HG02981 (cell line): ENCODE results near the gene PXYLP1.

Source experiments
- ATAC-seq: cut with Tn5 transposase; IDR thresholded peaks from one replicate; pipeline ENCODE4 v1.9.1; 2021; ENCODE audit warnings: mild to moderate bottlenecking, moderate library complexity; ENCODE audit not compliant: unreplicated experiment

The PXYLP1 gene

DNA sequence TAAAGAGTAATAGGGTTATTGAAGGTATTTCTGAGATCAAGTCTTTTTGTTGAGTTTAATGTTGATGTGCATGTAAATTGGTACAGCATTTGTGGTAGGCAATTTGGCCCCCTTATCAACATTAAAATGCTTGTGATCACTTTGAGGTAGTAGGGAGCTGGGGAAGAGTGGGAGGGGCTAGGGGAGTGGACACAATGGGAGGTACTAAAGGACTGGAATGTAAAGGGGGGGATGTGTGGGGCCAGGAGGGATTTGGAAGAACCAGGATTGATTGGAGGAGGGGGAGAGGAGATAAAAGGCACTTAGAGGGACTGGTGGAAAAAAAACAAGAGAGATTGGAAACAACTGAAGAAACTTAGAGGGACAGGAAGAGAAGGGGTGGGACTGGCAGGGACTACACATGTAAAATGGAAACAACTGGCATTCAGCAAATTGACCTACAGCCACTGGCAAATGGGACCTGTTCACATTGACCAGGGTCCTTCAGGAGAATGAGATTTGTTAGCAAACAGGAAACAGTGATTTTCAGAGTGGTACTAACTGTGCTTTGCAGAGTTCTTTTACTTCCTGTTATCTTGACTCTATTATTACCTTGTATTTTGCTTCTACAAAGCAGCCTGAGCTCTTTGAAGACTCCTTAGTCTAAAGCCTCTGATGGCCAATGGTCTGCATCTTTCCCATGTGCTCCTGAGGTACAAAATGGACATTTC, 88.9 kb downstream of the PXYLP1 start:
- no peak for ATAC-seq

- ATAC-seq, result no peak
Measured at GRCh38 chr3:141321109-141321497, 89.5 kb downstream of the PXYLP1 start.

GRCh38 chr3:141323936-141324704, 92.5 kb downstream of the PXYLP1 start:
- ATAC-seq, result no peak

DNA sequence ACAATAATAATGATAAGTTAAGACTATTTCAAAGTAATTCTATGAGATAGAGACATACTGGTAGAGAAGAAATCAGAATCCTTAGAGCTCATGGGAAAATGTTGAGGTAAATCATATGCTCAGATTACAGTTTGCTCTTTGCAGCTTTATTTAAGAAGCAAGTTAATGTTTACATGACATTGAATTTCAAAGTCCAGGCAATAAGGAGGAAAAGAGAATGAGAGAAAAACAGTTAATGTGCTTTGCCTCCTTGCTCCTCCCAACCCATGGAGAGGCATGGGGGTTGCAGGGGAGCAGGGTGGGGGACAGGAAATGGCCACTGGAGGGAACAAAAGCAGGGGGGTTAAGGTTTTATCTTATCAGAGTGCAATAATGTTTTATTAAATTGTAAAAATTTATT, 94.5 kb downstream of the PXYLP1 start:
- no peak for ATAC-seq

- ATAC-seq, result no peak
Measured at GRCh38 chr3:141326626-141327025, 95.0 kb downstream of the PXYLP1 start.

DNA sequence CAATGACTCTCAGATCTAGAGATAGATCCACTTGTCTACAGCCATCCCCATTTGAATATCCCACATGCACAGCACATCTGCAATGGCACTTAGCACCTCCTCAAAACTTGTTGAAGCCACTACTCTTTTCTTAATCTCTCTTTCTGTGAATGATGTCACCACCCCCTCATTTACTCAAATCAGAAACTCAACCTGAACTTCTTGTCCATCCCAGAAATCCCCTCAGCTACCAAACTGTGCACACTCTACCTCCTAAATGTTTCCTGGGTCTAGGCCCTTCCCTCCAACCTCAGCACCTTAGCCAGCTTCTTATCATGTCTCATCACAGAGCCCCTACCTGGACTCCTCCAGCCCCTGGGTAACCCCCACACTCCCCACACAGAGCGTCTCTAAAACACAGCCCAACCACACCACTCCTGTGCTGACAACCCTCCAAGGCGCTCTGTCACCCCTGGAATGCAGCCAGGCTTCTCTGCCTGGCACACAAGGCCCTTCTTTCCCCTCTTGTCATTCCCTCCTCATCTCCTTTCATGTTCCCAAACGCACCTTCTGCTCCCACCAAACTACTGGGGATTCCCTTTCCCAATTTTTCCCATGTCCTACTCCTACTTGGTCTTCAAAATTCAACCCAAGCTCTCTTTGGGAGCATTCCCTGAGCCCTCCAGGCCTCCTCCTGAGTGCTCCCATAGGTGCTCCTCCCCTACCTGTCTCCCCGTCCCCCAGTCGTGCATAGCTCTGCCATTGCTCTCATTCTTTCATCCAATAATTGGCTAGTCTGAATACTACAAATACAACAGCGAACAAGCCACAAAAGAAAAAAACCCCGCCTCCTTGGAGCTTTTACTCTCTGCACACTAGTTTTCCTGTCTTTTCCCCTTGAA, 96.9 kb downstream of the PXYLP1 start:
- peak; percentile 36 for ATAC-seq

- ATAC-seq, result no peak
Measured at GRCh38 chr3:141330235-141330634, 98.6 kb downstream of the PXYLP1 start.

- no peak for ATAC-seq
Measured at GRCh38 chr3:141330718-141331376, 99.2 kb downstream of the PXYLP1 start.

DNA sequence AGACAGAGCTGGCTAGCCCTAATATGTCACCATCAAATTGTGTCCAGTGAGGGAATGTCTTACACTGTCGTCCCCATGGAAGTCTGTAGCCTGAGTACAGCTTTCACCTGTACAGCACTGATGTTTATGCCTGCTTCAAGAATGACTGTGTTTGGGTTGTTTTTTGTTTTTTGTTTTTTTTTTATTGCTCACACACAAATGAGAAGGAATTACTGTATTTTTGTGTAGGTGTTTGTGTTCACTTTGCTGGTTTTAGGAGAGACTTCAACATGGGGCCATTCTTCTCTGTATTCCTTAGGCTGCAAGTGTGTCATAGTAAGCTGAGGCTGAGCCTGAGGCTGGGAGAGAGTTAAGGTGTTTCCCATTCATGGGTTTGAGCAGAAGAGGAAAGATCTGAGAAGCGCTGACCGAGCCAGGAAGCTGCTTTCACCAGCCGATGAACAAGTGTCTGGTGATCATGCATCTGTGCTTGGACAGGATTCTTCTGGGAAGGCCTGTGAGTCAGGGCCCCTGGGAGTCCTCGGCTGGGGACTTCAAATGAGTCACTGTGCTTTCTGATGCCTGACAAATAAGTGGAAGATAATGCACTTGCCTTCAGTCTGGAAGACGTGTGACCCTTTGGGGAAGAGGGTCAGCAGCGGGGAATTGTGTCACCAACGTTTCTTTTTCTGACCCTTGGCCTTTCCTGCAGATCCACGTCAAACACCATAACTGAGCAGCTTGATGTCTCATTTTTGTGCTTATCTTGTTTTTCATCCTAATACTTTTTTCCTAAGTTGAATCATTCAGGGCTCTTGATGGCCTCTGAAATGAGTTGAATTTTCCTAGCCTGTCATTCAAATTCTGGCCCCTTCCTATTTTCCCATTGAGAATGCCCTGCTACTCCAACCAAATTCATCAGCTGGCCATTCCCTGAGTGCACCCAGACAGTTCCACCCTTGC, 100.0 kb downstream of the PXYLP1 start:
- no peak for ATAC-seq

DNA sequence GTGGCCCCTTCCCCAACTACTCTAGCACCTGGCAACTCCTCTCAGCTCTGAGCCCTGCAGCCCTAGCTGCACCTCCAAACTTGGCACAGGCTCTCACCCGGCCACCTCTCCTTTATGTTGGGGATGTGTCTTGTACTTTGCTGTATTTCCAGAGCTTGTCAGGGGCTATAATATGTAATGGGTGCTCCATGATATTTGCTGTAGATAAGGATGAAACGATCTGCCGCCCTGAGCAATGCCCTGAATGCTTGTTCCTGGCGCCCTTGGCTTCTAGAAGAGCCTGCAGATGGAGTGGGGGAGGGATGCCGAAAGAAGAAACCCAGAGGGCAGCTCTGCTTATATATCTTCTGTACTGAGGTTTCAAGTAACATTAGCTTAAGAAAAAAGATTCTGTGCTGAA, 100.8 kb downstream of the PXYLP1 start:
- ATAC-seq, result no peak

DNA sequence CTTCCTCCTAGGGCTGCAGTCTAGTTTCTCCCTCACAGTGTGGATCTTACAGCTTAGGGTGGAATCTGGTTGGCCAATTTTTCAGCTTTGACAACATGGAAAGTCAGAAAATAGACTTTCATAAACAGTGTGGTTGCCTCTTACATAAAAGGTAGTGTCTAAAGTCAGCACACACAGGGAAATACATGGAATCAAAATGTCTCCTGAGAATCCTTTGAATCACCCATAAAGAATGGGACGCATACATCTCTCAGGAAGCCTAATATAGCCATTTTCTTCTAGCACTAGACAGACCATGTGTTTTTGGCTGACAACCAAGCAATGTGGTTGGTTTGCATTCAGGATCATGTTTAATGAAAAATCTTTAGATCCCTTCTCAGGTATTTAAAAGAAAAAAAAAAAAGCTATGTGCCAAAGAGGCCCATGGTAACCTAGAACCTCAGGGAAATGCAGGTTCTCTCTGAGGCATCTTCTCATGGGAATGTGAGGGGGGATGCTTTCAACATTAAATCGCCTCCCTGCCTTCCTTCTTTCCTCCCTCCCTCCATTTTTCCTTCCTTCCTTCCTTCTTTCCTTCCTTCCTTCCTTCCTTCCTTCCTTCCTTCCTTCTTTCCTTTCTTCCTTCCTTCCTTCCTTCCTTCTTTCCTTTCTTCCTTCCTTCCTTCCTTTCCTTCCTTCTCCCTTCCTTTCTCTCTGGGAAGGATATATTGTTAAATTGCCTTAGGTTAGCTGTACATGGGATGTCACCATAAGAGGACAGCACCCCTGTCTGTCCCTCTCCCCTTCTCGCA, 102.4 kb downstream of the PXYLP1 start:
- no peak for ATAC-seq

DNA sequence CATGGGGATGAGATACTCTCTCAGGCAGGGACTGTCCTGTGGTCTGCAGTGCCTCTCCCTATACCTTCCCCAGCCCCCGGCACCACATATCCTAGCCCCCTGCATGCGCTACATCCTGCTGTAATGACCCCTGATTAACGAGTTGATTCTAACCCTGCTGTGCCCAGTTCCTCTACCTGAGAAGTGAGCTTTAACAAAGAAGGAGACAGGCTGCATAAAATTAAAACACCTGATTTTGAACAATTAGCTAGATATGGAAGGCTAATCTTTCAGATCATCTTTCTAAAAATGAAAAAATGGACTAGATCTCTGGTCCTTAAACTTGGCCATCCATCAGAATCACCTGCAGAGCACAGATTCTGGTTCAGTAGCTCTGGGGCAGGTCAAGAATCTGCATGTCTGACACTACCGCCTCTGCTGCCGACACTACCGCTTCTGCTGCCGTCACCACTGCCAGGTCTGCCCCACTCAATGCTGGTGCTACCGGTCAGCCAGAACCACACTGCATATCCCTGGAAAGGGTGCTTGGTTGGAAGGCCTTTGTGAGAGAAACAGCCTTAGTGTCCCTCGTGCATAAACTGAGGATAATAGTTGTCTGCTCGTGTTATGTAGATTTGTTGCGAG, 103.1 kb downstream of the PXYLP1 start:
- ATAC-seq, result no peak

DNA sequence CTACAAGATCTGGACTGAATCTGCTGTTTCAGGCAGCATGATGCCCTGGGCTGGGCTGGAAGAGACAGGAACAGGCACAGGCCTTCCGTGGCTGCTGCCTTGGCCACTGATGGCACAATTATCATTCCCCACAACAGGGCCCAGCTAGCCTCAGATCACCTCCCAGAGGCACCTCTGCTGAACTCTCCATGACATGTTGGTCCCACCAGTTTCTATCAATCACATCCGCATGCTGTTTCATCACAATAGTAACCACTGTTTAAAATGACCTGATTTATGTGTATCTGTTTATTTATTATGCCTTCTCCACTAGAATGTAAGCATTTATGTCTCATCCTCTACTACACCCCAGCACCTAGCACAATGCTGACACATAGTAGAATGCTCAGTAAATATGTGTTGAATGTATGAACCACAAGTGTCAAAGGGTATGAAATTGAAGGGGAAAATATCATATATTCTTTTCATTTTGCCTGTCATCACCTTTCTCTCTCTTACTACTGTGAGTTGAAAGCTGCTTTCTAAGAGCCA, 104.0 kb downstream of the PXYLP1 start:
- no peak for ATAC-seq

DNA sequence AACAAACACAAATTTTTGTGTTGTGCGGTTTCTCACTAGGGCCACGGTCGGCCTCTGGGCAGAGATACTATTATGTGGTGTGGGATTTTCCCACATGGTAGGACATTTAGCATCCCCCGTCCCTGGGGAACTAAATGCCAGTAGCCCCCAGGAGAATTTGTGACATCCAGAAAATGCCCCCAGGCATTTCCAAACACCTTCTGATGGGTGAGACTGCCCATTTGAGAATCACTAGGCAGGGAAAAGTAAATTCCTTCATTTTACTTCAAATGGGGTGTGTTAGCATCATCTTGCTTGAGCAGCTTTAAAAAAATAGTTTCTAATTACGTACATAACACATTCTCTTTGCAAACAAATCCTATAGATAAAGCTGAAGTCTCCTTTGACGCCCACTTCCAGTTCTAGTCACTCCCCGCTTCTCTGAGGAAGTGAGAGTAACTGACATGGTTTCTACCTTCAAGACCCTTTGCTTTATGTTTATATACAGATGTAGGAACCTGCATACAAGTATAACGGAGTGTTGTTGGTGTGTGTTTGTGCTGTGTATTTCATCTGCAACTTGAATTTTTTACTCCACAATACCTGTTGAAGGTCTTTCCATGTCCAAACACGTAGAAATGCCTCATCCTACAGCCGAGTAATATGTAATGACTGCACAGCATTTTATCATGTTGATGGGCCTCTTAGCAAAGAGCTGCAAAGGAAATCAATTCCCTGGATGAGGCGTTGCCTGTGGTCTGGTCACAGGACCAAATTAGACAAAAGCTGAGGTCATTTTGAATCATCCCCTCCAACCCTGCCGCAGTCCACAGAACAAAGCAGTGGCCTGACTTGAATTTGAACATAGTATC, 105.3 kb downstream of the PXYLP1 start:
- ATAC-seq, result peak; percentile 89

DNA sequence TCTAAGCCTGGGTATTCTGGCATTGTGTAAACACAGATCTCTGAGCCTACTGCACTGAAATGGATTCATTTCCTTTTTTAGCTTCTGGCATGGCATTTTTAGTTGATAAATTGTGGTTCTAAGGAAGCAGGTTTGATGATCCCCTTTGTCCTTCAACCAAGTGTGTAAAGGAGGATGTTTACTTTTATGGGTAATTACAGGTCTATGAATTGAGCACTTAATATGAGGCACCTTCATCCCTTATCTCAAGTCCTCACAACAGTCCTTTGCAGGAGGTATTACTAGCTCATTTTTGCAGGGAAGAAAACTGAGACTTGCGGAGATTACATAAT, 105.9 kb downstream of the PXYLP1 start:
- no peak for ATAC-seq

- ATAC-seq, result no peak
Measured at GRCh38 chr3:141337991-141338390, 106.4 kb downstream of the PXYLP1 start.

- ATAC-seq, result no peak
Measured at GRCh38 chr3:141338881-141339280, 107.3 kb downstream of the PXYLP1 start.

DNA sequence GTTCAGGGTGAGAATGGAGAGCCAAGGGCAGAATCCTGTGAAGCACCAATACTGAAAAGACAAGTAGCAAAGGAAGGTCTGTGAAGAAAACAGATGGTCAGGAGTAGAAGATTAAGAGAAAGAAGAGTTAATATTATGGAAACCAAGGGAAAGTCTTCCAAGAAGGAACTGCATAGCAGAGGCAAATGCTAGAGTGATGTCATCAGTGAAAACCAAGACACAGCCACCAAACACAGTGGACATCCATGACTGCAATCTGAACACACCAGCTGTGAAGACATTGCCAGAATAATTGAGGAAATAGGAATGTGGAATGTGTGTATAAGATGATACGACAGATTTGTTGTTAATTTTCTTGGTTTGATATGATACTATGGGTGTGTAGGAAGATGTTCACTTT, 109.9 kb downstream of the PXYLP1 start:
- ATAC-seq, result no peak
